Neural progenitor cell (in vitro differentiated cells): Measurements from ENCODE around the gene LACTB. TPM values are rescaled to one million over a fixed set of nuclear protein-coding genes. Genes with fewer than 3 reads are reported as not detected.

Source experiments
- DNase-seq: peaks from one replicate; pipeline ENCODE4 v3.0.0-alpha.2; 2016; ENCODE audit warnings: low spot score
- H2AFZ ChIP-seq: fragments of 200-600 bp; sonication (generic); replicated peaks from 2 replicates; pipeline ENCODE4 v1.6.1; 2016; ENCODE audit warnings: antibody characterized with exemption
- H3F3A ChIP-seq: fragments of 200-600 bp; sonication (generic); 2 replicates; pipeline ENCODE4 v1.6.1; 2016; ENCODE audit warnings: antibody characterized with exemption, low read depth
- H3K27ac ChIP-seq: fragments of 200-600 bp; sonication (generic); 2 replicates; pipeline ENCODE4 v1.5.1; 2016; ENCODE audit warnings: mild to moderate bottlenecking
- H3K27me3 ChIP-seq: fragments of 200-600 bp; sonication (generic); 2 replicates; pipeline ENCODE4 v1.6.1; 2016; ENCODE audit warnings: mild to moderate bottlenecking, moderate library complexity
- H3K36me3 ChIP-seq: fragments of 200-600 bp; sonication (generic); 2 replicates; pipeline ENCODE4 v1.5.1; 2016
- H3K4me1 ChIP-seq: fragments of 200-600 bp; sonication (generic); 2 replicates; pipeline ENCODE4 v1.6.1; 2016; ENCODE audit warnings: mixed run types
- H3K4me2 ChIP-seq: fragments of 200-600 bp; sonication (generic); 2 replicates; pipeline ENCODE4 v1.6.1; 2016
- H3K4me3 ChIP-seq: fragments of 200-600 bp; sonication (generic); 2 replicates; pipeline ENCODE4 v1.5.1; 2016
- H3K79me2 ChIP-seq: fragments of 200-600 bp; sonication (generic); 2 replicates; pipeline ENCODE4 v1.6.1; 2016; ENCODE audit warnings: low read depth
- H3K9ac ChIP-seq: fragments of 200-600 bp; sonication (generic); 2 replicates; pipeline ENCODE4 v1.6.1; 2016
- H3K9me3 ChIP-seq: fragments of 200-600 bp; sonication (generic); 2 replicates; pipeline ENCODE4 v1.5.1; 2016; ENCODE audit warnings: low read depth
- H4K20me1 ChIP-seq: fragments of 200-600 bp; sonication (generic); 2 replicates; pipeline ENCODE4 v1.6.1; 2016; ENCODE audit warnings: low read depth
- H3K27ac Mint-ChIP-seq: 3 replicates; pipeline ENCODE4 v1.8.0; 2021; ENCODE audit warnings: mixed read lengths
- H3K27me3 Mint-ChIP-seq: 2 replicates; pipeline ENCODE4 v1.8.0; 2022; ENCODE audit warnings: low read depth, mild to moderate bottlenecking, inconsistent platforms, moderate library complexity, mixed read lengths; ENCODE audit not compliant: insufficient read depth
- H3K36me3 Mint-ChIP-seq: 3 replicates; pipeline ENCODE4 v1.8.0; 2021; ENCODE audit warnings: mixed read lengths
- H3K4me1 Mint-ChIP-seq: 3 replicates; pipeline ENCODE4 v1.8.0; 2021; ENCODE audit warnings: mixed read lengths
- H3K4me3 Mint-ChIP-seq: 3 replicates; pipeline ENCODE4 v1.8.0; 2021; ENCODE audit warnings: mild to moderate bottlenecking, moderate library complexity, mixed read lengths
- H3K9me3 Mint-ChIP-seq: 3 replicates; pipeline ENCODE4 v1.8.0; 2020; ENCODE audit warnings: mixed read lengths
- CTCF ChIP-seq: fragments of 200-600 bp; sonication (generic); IDR thresholded peaks from 2 replicates; pipeline ENCODE4 v1.5.1; 2017; ENCODE audit warnings: antibody characterized with exemption, mild to moderate bottlenecking
- EZH2 ChIP-seq: fragments of 200-600 bp; sonication (generic); IDR thresholded peaks from 2 replicates; pipeline ENCODE4 v1.6.1; 2017; ENCODE audit warnings: antibody characterized with exemption, mild to moderate bottlenecking, moderate library complexity
- EZH2phosphoT487 ChIP-seq: fragments of 200-600 bp; sonication (generic); IDR thresholded peaks from 2 replicates; pipeline ENCODE4 v1.6.1; 2017; ENCODE audit warnings: antibody characterized with exemption
- total RNA-seq: library from RNA; depleted of rRNA; stranded (reverse); fragments of >200 nt; gene quantifications from 2 replicates; pipeline ENCODE4 v1.2.3, GENCODE V29; 2015; ENCODE audit warnings: low replicate concordance

Gene LACTB
- total RNA-seq, 1 donor from 2014 or later, result 3.6 TPM

GRCh38 chr15:63157118-63157843, 35.6 kb downstream of the LACTB start, which contains the start of gene RPS27L:
Gene RPS27L (minus strand): TSS chr15:63157477. CDS start chr15:63157405, 72 bp downstream.
- H3K36me3 Mint-ChIP-seq, result peaks cover 5% of the 10 kb centered on the region
- peaks cover 35% of the 10 kb centered on the region for H3F3A ChIP-seq
- H3K27me3 Mint-ChIP-seq, result no peaks in the 10 kb centered on the region
- no peaks in the 10 kb centered on the region for H4K20me1 ChIP-seq
- H3K4me1 Mint-ChIP-seq, result peaks cover 19% of the 10 kb centered on the region
- H3K4me3 Mint-ChIP-seq, result peak within 1 kb of the TSS; percentile 99
- H2AFZ ChIP-seq, result peak within 1 kb of the TSS; percentile 81
- H3K27ac Mint-ChIP-seq, result peak within 1 kb of the TSS; percentile 99
- TF ChIP-seq CTCF (no peak), EZH2phosphoT487 (no peak), EZH2 (no peak)
- H3K27ac ChIP-seq, result peak within 1 kb of the TSS; percentile 90
- H3K36me3 ChIP-seq, result peaks cover 13% of the 10 kb centered on the region
- no peaks in the 10 kb centered on the region for H3K9me3 ChIP-seq
- H3K79me2 ChIP-seq, result peaks cover 32% of the 10 kb centered on the region
- peak within 1 kb of the TSS; percentile 86 for H3K4me3 ChIP-seq
- H3K27me3 ChIP-seq, result no peaks in the 10 kb centered on the region
- no peaks in the 10 kb centered on the region for H3K9me3 Mint-ChIP-seq
- H3K4me2 ChIP-seq, result peak within 1 kb of the TSS; percentile 92
- H3K4me1 ChIP-seq, result peaks cover 6% of the 10 kb centered on the region
- peak within 1 kb of the TSS; percentile 57 for H3K9ac ChIP-seq
- peak; percentile 96 for DNase-seq

DNA sequence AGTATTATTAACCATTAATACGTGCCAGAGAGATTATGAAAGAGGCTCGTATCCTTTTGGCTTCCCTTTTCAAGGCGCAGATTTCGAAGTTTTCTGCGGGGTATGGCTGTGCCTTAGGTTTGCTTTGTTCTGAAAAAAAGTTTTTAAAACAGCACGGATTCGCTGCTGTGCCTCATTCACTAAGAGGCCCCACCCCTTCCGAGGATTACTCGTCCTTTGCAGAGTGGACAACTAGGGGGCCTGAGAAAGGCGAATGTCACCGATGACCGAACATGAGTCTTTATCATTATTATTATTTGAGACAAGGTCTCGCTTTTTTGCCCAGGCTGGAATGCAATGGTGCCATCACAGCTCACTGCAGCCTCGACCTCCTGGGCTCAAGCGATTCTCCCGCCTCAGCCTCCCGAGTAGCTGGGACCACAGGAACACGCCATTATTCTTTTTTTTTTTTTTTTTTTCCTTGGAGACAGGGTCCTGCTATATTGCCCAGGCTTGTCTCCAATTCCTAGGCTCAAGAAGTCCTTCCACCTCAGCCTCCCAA, 36.3 kb downstream of the LACTB start:
- Histone ChIP-seq H3K4me1 (peaks cover 6% of the 10 kb centered on the region), H3K27ac (peak overlapping the region; percentile 90), H3K27me3 (no peaks in the 10 kb centered on the region), H3K4me3 (peak overlapping the region; percentile 86), H4K20me1 (no peaks in the 10 kb centered on the region), H3K9ac (peak overlapping the region; percentile 57), H3K79me2 (peaks cover 32% of the 10 kb centered on the region), H3K36me3 (peaks cover 13% of the 10 kb centered on the region), H2AFZ (peak overlapping the region; percentile 81), H3K9me3 (no peaks in the 10 kb centered on the region), H3F3A (peaks cover 35% of the 10 kb centered on the region), H3K4me2 (peak overlapping the region; percentile 92)
- DNase-seq, result peak; percentile 75
- no peaks in the 10 kb centered on the region for H3K27me3 Mint-ChIP-seq
- no peaks in the 10 kb centered on the region for H3K9me3 Mint-ChIP-seq
- TF ChIP-seq EZH2, result no peak
- no peak for TF ChIP-seq EZH2phosphoT487
- TF ChIP-seq CTCF, result no peak
- H3K36me3 Mint-ChIP-seq, result peaks cover 3% of the 10 kb centered on the region
- H3K27ac Mint-ChIP-seq, result peak overlapping the region; percentile 99
- H3K4me3 Mint-ChIP-seq, result peak overlapping the region; percentile 97
- H3K4me1 Mint-ChIP-seq, result peaks cover 19% of the 10 kb centered on the region

DNA sequence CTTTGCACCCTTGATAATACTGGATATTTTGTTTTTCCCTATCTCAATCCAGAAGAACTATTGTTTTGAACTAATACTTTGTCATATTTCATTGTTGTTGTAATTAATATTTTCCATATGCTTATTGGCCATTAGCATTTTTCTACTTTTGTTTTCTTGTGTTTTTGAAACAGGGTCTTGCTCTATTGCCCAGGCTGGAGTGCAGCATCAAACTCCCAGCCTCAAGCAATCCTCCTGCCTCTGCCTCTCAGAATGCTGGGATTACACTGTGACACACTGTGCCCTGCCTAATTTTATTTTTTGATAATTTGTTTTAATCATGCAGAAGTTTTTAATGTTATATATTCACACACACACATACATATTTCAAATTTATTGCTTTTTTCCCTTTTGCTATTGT, 39.0 kb downstream of the LACTB start:
- H3F3A ChIP-seq, result peaks cover 28% of the 10 kb centered on the region
- no peak for DNase-seq
- no peak overlapping the region for H3K4me2 ChIP-seq
- no peaks in the 10 kb centered on the region for H3K36me3 Mint-ChIP-seq
- no peaks in the 10 kb centered on the region for H4K20me1 ChIP-seq
- H3K27ac ChIP-seq, result no peak overlapping the region
- no peak for TF ChIP-seq CTCF
- TF ChIP-seq EZH2, result no peak
- TF ChIP-seq EZH2phosphoT487, result no peak
- no peaks in the 10 kb centered on the region for H3K9me3 Mint-ChIP-seq
- H3K79me2 ChIP-seq, result peaks cover 12% of the 10 kb centered on the region
- H3K27me3 Mint-ChIP-seq, result no peaks in the 10 kb centered on the region
- H3K36me3 ChIP-seq, result no peaks in the 10 kb centered on the region
- H3K9ac ChIP-seq, result no peak overlapping the region
- H3K4me1 ChIP-seq, result peaks cover 2% of the 10 kb centered on the region
- no peaks in the 10 kb centered on the region for H3K27me3 ChIP-seq
- H3K4me1 Mint-ChIP-seq, result peaks cover 23% of the 10 kb centered on the region
- H3K4me3 Mint-ChIP-seq, result no peak overlapping the region
- H2AFZ ChIP-seq, result no peak overlapping the region
- no peak overlapping the region for H3K27ac Mint-ChIP-seq
- no peaks in the 10 kb centered on the region for H3K9me3 ChIP-seq
- no peak overlapping the region for H3K4me3 ChIP-seq
